ENCODE results near the gene WDR12.
"Not testable (repeated sequence)": the region's sequence is repeated elsewhere in the genome, so short reads cannot be mapped to it uniquely, and the experiment has no call there.

The WDR12 gene

GRCh38 chr2:202883987-202884675, 27.3 kb downstream of the WDR12 start:
- DNase-seq (ENCODE audit: low read depth in 2 of 2): no peak

DNA sequence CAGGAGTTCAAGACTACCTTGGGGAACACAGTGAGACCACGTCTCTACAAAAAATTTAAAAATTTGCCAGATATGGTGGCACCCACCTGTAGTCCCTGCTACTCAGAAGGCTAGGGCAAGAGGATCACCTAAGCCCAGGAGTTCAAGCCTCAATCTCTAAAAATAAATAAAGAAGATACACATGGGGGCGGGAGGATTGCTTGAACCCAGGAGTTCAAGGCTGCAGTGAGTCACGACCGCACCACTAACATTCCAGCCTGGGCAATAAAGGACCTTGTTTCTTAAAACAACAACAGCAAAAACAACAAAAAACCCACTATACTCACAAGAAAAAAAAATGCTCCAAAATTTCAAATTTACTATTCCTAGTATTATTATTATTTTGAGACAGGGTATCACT, 29.9 kb downstream of the WDR12 start:
- DNase-seq (ENCODE audit: low read depth in 2 of 2): no peak

DNA sequence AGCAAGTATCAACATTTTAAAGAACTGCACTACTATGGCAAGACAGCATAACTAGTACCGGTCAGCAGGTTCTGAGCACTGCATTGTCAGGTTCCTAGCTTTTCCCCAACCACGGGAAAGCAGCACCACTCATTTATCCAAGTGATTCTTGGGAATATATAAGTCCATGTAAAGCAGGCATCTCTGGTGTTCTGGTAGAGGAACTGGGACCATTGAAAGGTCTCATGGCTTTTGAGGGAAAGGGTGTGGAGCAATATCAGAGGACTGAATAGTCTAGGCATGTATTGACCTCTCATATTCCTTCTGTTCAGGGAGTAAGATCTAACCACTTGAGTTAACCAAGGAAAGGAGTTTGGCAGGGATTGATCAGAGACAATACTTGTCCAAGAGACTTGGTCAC, 33.8 kb downstream of the WDR12 start:
- no peak for DNase-seq (ENCODE audit: low read depth in 2 of 2)

- peak; percentile 29 to 30 for DNase-seq (ENCODE audit: low read depth in 2 of 2)
These were observed 40.0 kb downstream of the WDR12 start, which contains the start of gene ICA1L for GRCh38 chr2:202871300-202872141. Gene ICA1L, minus strand, starts transcription at chr2:202871766. Its CDS starts 42,757 bp downstream, at chr2:202829009.

GRCh38 chr2:202870431-202871299, 40.8 kb downstream of the WDR12 start:
- peak; percentile 17 to 20 for DNase-seq (ENCODE audit: low read depth in 2 of 2)

GRCh38 chr2:202861987-202862386, 49.5 kb downstream of the WDR12 start:
- no peak for DNase-seq (ENCODE audit: low read depth in 2 of 2)

DNA sequence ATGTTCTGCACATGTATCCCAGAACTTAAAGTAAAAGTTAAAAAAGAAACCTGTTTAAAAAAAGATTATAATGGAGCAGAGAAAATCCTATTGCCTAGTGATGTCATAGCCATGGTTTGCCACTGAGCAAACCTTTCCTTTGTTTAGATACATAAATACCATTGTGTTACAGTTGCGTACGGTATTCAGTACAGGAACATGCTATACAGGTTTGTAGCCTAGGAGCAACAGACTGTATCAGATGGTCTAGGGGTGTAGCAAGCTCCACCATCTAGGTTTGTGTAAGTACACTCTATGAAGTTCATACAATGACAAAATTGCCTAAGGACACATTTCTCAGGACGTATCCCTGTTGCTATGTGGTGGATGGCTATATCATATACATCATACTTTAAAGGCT, 52.9 kb downstream of the WDR12 start:
- no peak for DNase-seq (ENCODE audit: low read depth in 2 of 2)

GRCh38 chr2:202849343-202849742, 62.1 kb downstream of the WDR12 start:
- not testable (repeated sequence) for DNase-seq (ENCODE audit: low read depth in 2 of 2)

- no peak for DNase-seq (ENCODE audit: low read depth in 2 of 2)
These were observed 62.7 kb downstream of the WDR12 start for GRCh38 chr2:202848813-202849212.

DNA sequence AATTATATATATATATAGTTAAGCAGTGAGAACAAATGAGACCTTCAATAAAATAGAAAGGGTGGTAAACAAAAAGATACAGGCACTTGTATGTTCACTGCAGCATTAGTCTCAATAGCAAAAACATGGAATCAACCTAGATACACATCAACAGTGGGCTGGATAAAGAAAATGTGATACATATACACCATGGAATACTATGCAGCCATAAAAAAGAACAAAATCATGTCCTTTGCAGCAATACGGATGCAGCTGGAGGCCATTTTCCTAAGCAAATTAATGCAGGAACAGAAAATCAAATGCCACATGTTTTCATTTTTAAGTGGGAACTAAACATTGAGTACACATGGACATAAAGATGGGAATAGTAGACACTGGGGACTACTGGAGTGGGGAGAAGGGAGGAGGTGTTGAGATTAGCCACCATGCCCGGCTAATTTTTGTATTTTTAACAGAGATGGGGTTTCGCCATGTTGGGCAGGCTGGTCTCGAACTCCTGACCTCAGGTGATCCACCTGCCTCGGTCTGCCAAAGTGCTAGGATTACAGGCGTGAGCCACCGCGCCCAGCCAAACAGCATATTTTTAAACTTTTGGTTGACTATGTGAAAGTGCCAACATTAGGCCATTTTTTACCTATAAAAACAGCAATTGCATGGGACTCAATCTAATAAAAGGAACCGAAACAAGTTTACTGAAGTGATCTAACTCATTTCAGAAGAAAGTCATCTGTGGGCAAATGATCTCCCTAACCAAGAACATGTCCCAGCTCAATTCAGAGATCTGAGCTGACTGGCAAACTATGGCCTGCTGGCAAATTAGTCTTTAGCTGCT, 63.6 kb downstream of the WDR12 start:
- no peak for DNase-seq (ENCODE audit: low read depth in 2 of 2)

DNA sequence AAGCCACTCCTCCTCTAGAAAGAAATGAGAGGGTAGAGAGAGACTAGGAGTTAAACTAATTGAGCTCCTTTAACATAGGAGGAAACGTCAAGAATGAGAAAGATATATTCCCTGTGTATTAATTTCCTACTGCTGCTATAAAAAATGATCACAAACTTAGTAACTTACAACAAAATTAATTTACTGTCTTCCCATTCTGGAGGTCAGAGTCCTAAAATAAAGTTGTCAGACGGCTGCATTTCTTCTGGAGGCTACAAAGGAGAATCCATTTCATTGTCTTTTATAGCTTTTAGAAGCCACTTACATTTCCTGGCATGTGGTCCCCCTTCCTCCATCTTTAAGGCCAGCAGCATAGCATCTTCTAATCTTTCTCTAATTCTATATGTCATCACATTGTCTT, 66.8 kb downstream of the WDR12 start:
- DNase-seq (ENCODE audit: low read depth in 2 of 2): no peak

- no peak for DNase-seq (ENCODE audit: low read depth in 2 of 2)
These were observed 68.8 kb downstream of the WDR12 start for GRCh38 chr2:202842690-202843089.

GRCh38 chr2:202841090-202841867, 70.2 kb downstream of the WDR12 start:
- no peak for DNase-seq (ENCODE audit: low read depth in 2 of 2)

- DNase-seq (ENCODE audit: low read depth in 2 of 2): peak; percentile 23 to 27
These were observed 79.9 kb downstream of the WDR12 start for GRCh38 chr2:202831242-202832220.

- DNase-seq (ENCODE audit: low read depth in 2 of 2): no peak
These were observed 86.6 kb downstream of the WDR12 start for GRCh38 chr2:202824901-202825300.

Data from fibroblast of skin of left quadriceps (primary cell).